ENCODE results near the gene CDKAL1.

DNA sequence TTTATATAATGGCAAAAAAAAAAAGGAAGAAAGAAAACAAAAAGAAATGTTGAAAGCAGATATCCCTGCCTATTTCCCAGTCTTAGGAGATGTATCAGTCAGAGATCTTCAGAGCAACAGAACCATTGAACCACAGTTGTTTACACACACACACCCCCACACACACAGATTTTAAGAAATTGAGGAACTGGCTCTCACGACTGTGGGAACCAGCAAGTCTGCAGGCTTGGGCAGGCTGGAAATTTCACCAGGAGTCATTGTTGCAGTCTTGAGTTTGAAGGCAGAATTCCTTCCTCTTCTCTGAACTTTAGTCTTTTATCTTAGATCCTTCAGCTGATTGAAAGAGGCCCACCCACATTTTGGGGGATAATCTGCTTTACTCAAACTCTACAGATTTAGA is 380.9 kb downstream of the CDKAL1 start:
- no peak for TF ChIP-seq FOXM1 (IDR thresholded peaks at IDR 0.05; ENCODE audit: borderline replicate concordance, low read depth)
- TF ChIP-seq, protein P1, sequence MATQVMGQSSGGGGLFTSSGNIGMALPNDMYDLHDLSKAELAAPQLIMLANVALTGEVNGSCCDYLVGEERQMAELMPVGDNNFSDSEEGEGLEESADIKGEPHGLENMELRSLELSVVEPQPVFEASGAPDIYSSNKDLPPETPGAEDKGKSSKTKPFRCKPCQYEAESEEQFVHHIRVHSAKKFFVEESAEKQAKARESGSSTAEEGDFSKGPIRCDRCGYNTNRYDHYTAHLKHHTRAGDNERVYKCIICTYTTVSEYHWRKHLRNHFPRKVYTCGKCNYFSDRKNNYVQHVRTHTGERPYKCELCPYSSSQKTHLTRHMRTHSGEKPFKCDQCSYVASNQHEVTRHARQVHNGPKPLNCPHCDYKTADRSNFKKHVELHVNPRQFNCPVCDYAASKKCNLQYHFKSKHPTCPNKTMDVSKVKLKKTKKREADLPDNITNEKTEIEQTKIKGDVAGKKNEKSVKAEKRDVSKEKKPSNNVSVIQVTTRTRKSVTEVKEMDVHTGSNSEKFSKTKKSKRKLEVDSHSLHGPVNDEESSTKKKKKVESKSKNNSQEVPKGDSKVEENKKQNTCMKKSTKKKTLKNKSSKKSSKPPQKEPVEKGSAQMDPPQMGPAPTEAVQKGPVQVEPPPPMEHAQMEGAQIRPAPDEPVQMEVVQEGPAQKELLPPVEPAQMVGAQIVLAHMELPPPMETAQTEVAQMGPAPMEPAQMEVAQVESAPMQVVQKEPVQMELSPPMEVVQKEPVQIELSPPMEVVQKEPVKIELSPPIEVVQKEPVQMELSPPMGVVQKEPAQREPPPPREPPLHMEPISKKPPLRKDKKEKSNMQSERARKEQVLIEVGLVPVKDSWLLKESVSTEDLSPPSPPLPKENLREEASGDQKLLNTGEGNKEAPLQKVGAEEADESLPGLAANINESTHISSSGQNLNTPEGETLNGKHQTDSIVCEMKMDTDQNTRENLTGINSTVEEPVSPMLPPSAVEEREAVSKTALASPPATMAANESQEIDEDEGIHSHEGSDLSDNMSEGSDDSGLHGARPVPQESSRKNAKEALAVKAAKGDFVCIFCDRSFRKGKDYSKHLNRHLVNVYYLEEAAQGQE (IDR thresholded peaks at IDR 0.05; ENCODE audit: low read depth) = no peak
- TF ChIP-seq MAX (IDR thresholded peaks at IDR 0.05) = no peak
- TF ChIP-seq YY1 (IDR thresholded peaks at IDR 0.05; ENCODE audit: low read depth) = no peak
- TF ChIP-seq CREB1 (IDR thresholded peaks at IDR 0.05; ENCODE audit: low read depth) = no peak
- no peak for TF ChIP-seq TAF1 (IDR thresholded peaks at IDR 0.05; ENCODE audit: low read depth)
- TF ChIP-seq EP300 (IDR thresholded peaks at IDR 0.05; ENCODE audit: borderline replicate concordance) = no peak
- no peak for TF ChIP-seq TCF12 (IDR thresholded peaks at IDR 0.05; ENCODE audit: low read depth)
- no peak for TF ChIP-seq NFIC (IDR thresholded peaks at IDR 0.05)
- TF ChIP-seq RAD21 (IDR thresholded peaks at IDR 0.05; ENCODE audit: low read depth) = no peak
- TF ChIP-seq TEAD4 (IDR thresholded peaks at IDR 0.05) = no peak
- TF ChIP-seq CEBPB (IDR thresholded peaks at IDR 0.05) = no peak
- no peak for TF ChIP-seq EGR1 (IDR thresholded peaks at IDR 0.05)
